ENCODE data around the gene RNF181.
"Not testable (repeated sequence)": the region's sequence is repeated elsewhere in the genome, so short reads cannot be mapped to it uniquely, and the experiment has no call there.

Gene RNF181

DNA sequence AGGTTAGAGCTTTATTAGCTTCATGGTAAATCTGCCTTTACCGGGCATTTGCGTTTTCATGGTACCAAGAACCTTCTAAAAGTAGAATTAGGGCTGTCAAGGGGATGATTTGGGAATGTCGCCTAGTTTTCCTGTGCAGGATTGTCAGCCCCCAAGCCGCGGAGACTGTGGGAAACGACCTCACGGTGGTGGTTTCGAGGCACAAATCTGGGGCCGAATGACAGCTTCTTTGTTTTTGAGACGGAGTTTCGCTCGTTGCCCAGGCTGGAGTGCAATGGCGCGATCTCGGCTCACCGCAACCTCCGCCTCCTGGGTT, 19.8 kb downstream of the RNF181 start:
- DNase-seq, result no peak

DNA sequence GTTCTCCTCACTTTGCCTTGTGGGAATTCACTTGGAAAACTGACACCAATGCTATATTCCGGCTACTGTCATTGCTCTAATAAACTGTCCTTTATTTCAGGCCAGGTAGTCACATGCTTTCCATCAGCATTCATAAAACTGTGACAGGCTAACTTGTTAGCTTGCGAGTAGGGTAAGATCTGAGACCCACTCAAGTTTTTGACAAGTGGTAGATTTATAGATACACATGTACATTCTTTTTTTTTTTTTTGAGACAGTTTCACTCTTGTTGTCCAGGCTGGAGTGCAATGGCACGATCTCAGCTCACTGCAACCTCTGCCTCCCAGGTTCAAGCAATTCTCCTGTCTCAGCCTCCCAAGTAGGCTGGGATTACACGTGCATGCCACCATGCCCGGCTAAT, 22.2 kb downstream of the RNF181 start:
- not testable (repeated sequence) for DNase-seq

DNA sequence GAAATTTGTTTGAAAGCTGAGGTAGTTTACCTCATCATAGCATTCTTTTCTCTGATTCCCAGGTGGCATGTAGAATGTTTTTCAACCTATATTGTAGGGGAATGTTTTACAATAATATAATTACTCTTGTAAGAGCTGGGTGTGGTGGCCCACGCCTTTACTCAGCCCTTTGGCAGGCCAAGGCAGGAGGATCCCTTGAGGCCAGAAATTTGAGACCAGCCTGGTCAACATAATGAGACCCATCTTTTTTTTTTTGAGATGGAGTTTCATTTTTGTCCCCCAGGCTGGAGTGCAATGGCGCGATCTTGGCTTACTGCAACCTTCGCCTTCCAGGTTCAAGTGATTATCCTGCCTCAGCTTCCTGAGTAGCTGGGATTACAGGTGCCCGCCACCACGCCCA, 24.1 kb downstream of the RNF181 start:
- DNase-seq, result no peak

DNA sequence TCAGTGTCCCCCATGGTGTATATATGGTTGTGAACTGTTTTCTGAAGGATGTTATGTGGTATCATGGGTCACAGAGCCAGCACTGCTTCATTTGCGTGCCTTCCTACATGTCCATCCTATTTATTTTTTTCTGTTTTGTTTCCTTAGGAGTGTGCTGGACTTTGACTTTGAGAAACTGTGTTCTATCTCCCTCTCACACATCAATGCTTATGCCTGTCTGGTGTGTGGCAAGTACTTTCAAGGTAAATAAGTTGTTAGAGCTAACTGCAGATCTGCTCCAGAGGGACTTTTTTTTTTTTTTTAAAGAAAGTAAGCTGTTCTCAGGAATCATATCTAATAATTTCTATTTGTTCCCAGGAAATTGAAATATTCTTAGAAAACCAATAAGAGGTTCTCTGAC, 25.8 kb downstream of the RNF181 start:
- no peak for DNase-seq

DNA sequence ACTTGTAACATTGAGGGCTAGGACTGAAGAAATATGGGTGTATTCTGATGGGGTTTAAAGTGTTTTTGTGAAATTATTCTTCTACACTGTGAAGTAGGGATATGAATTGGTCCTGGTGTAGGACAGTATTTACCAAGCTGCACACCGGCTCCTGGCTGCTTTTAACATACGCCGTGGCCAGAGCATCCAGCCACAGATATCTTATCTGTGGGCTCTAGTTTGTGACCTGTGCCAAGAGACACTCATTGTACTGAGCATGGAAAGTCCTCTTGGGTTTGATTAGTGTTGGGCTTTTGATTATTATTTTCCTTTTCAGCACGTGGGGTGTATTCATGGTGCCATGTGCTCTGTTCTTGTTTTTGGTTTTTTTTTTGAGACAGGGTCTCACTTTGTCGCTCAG, 28.4 kb downstream of the RNF181 start:
- DNase-seq, result no peak

DNA sequence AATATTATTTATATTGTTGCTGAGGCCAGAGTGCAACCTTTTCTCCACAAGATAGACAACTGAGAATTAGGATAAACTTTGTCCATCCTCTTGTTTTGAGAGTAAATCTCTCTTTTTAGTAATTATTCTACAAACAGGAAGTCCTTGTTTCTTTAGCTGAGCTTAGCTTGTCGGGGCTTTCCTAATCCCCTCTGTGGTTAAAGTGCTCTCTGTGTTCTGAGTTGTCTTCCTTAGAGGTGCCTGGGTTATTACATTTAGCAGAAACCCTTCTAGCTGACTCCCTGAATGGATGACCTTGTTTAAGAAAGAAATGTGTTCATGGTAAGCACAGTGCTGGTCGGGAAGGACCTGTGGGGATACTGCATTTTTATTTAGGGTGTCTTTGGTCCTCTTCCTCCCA, 33.1 kb downstream of the RNF181 start:
- DNase-seq, result no peak

DNA sequence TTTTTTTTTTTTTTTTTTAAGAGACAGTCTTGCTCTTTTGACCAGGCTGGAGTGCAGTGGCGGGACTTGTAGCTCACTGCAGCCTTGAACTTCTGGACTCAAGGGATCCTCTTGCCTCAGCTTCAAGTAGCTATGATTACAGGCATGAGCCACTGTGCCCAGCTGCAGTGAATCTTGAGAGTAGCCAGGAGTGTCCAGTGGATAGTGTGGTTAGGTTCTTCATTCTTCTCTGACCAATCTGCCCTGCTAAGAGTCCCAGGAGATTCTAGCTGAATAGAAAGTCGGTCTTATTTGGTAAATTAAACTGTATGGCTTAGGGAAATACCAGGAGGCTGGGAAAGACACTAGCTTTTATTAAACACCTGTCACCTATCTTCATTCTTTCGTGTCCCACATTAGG, 35.8 kb downstream of the RNF181 start:
- no peak for DNase-seq

DNA sequence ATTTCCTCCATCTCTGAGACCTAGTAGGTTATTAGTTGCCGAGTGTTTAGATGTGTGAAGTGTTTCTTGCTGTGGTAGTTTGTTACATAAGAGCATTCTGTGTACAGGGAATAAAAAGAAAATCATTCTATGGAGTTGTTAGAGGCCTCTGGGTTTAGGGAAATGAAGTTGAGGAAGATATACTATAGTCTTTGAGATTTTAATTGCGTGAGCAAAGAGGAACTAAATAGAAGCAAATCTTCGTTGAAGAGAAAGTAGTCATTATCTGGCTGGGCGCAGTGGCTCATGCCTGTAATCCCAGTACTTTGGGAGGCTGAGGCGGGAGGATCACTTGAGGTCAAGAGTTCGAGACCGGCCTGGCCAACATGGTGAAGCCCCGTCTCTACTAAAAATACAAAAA, 39.5 kb downstream of the RNF181 start:
- no peak for DNase-seq

DNA sequence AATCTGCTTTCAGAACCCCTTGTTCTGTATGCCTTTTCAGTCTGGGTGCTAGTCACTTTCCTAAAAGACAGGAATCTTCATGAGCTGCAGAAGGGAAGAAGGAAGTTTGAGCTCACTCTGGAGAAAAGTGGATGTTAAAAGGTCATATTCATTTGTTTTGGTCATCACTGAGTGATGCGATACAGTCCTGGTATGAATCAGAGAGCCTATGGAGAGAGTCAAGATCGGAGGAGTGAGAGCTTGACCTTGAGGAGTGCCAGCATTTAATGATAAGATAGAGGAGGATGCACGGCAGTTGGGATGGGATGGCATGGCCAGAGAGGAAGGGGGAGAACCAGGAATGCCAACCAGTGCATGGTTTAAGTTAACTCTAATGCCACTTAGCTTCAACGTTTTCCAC, 40.1 kb downstream of the RNF181 start:
- no peak for DNase-seq

DNA sequence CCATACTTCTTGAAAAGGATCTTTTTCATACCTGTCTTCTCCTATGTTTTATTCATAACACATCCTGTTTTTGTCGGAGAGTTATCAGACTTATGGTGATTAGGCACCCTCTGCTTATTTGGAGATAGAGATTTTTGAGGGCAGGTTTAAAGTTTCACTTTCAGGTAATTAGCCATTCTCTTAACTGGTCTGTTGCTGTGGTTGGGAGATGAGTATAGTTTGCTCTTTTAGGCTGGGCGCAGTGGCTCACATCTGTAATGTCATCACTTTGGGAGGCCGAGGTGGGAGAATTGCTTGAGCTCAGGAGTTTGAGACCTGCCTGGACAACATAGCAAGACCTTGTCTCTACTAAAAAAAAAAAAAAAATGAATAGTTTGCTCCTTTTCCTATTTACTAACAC, 47.2 kb downstream of the RNF181 start:
- DNase-seq, result peak; percentile 15 to 21

DNA sequence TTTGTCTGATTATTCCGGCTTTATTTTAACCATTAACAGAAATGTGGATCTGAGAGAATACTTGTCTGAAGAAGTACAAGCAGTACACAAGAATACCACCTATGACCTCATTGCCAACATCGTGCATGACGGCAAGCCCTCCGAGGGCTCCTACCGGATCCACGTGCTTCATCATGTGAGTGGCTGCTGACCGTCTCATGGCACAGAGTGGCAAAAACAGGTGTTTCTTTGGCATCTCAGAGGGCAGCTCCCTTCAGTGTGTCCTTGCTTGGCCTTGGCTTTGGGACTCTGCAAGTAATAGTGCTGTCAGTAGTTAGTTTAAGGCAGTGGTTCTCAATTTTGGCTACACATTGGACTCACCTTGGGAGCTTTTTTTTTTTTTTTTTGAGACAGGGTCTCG, 49.4 kb downstream of the RNF181 start:
- DNase-seq, result no peak

DNA sequence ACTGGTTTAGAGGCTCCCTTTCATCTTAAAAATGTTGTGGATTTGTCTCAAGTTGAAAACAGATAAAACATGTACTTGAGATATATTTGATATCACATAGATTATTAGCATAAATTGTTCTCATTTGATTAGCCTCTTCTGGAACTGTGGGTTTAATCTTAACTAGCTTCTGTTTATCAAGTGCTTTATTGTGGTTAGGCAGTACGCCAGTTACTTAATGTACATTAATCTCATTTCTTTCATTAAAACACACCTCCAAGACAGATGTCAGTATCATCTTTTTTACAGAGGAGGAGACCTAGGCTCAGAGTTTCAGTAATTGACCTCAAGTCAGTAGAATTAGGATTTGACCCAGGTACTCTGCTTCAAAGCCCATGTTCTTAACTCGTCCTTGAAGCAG, 50.6 kb downstream of the RNF181 start:
- no peak for DNase-seq
